ENCODE data around the gene MSH3. TPM values are rescaled to one million over a fixed set of nuclear protein-coding genes. Genes with fewer than 3 reads are reported as not detected.
"Not testable (repeated sequence)": the region's sequence is repeated elsewhere in the genome, so short reads cannot be mapped to it uniquely, and the experiment has no call there.

The MSH3 gene
- total RNA-seq, 1 experiment from 2014 or later, result 21.9 TPM

- H3K27me3 Mint-ChIP-seq (ENCODE audit: insufficient read depth, unreplicated experiment), result no peaks in the 10 kb centered on the region
- no peak overlapping the region for H3K4me3 Mint-ChIP-seq (ENCODE audit: unreplicated experiment)
- POLR2A ChIA-PET, result no interaction called here
- intact Hi-C loops (cut with micrococcal nuclease), result no loop called here
- peaks cover 9% of the 10 kb centered on the region for H3K36me3 Mint-ChIP-seq (ENCODE audit: insufficient read depth, unreplicated experiment)
- no peak overlapping the region for H3K27ac Mint-ChIP-seq (ENCODE audit: low read depth, unreplicated experiment)
- TF ChIP-seq CTCF (IDR thresholded peaks at IDR 0.05; ENCODE audit: unreplicated experiment), result no peak
- H3K4me1 Mint-ChIP-seq (ENCODE audit: insufficient read depth, unreplicated experiment), result no peaks in the 10 kb centered on the region
- no peaks in the 10 kb centered on the region for H3K9me3 Mint-ChIP-seq (ENCODE audit: unreplicated experiment)
- CTCF ChIA-PET, result interaction anchor here (0.6 to 1.1 kb wide), 4 partner anchors 282 to 1417 kb away, joined by 3 to 4 read pairs (median 4); no protein-coding TSS in a partner anchor
- DNase-seq (ENCODE audit: unreplicated experiment), result no peak
- no TSS peak for BruUV-seq (replicated peaks)
These were observed 171.5 kb downstream of the MSH3 start for GRCh38 chr5:80825786-80826460.

GRCh38 chr5:80834710-80835109 lies 180.3 kb downstream of the MSH3 start:
- no peak overlapping the region for H3K27ac Mint-ChIP-seq (ENCODE audit: low read depth, unreplicated experiment)
- DNase-seq (ENCODE audit: unreplicated experiment), result no peak
- H3K36me3 Mint-ChIP-seq (ENCODE audit: insufficient read depth, unreplicated experiment), result peaks cover 8% of the 10 kb centered on the region
- ChIA-PET POLR2A (no interaction called here), CTCF (no interaction called here)
- H3K27me3 Mint-ChIP-seq (ENCODE audit: insufficient read depth, unreplicated experiment), result no peaks in the 10 kb centered on the region
- no TSS peak for BruUV-seq (replicated peaks)
- H3K9me3 Mint-ChIP-seq (ENCODE audit: unreplicated experiment), result no peaks in the 10 kb centered on the region
- no peak overlapping the region for H3K4me3 Mint-ChIP-seq (ENCODE audit: unreplicated experiment)
- no peaks in the 10 kb centered on the region for H3K4me1 Mint-ChIP-seq (ENCODE audit: insufficient read depth, unreplicated experiment)
- intact Hi-C loops (cut with micrococcal nuclease), result no loop called here
- TF ChIP-seq CTCF (IDR thresholded peaks at IDR 0.05; ENCODE audit: unreplicated experiment), result no peak

GRCh38 chr5:80835128-80835527 lies 180.7 kb downstream of the MSH3 start:
- no peaks in the 10 kb centered on the region for H3K9me3 Mint-ChIP-seq (ENCODE audit: unreplicated experiment)

GRCh38 chr5:80837679-80838078 lies 183.2 kb downstream of the MSH3 start:
- H3K4me1 Mint-ChIP-seq (ENCODE audit: insufficient read depth, unreplicated experiment), result no peaks in the 10 kb centered on the region
- intact Hi-C loops (cut with micrococcal nuclease), result no loop called here
- no peaks in the 10 kb centered on the region for H3K27me3 Mint-ChIP-seq (ENCODE audit: insufficient read depth, unreplicated experiment)
- no peak overlapping the region for H3K4me3 Mint-ChIP-seq (ENCODE audit: unreplicated experiment)
- no peaks in the 10 kb centered on the region for H3K36me3 Mint-ChIP-seq (ENCODE audit: insufficient read depth, unreplicated experiment)
- CTCF ChIA-PET, result no interaction called here
- POLR2A ChIA-PET, result interaction anchor here (0.9 kb wide), 1 partner anchor 130 kb away, joined by 4 read pairs; no protein-coding TSS in a partner anchor
- no peak overlapping the region for H3K27ac Mint-ChIP-seq (ENCODE audit: low read depth, unreplicated experiment)
- BruUV-seq (replicated peaks), result no TSS peak
- DNase-seq (ENCODE audit: unreplicated experiment), result no peak
- no peak for TF ChIP-seq CTCF (IDR thresholded peaks at IDR 0.05; ENCODE audit: unreplicated experiment)
- H3K9me3 Mint-ChIP-seq (ENCODE audit: unreplicated experiment), result no peaks in the 10 kb centered on the region

More at GRCh38 chr5:80835128-80835527, 180.7 kb downstream of the MSH3 start:
- intact Hi-C loops (cut with micrococcal nuclease), result no loop called here
- POLR2A ChIA-PET, result no interaction called here
- H3K27ac Mint-ChIP-seq (ENCODE audit: low read depth, unreplicated experiment), result no peak overlapping the region
- no peaks in the 10 kb centered on the region for H3K4me1 Mint-ChIP-seq (ENCODE audit: insufficient read depth, unreplicated experiment)
- peaks cover 8% of the 10 kb centered on the region for H3K36me3 Mint-ChIP-seq (ENCODE audit: insufficient read depth, unreplicated experiment)
- TF ChIP-seq CTCF (IDR thresholded peaks at IDR 0.05; ENCODE audit: unreplicated experiment), result no peak
- no TSS peak for BruUV-seq (replicated peaks)
- CTCF ChIA-PET, result no interaction called here
- no peak for DNase-seq (ENCODE audit: unreplicated experiment)
- H3K27me3 Mint-ChIP-seq (ENCODE audit: insufficient read depth, unreplicated experiment), result no peaks in the 10 kb centered on the region
- no peak overlapping the region for H3K4me3 Mint-ChIP-seq (ENCODE audit: unreplicated experiment)

GRCh38 chr5:80841026-80841797 lies 186.8 kb downstream of the MSH3 start:
- POLR2A ChIA-PET; H3K27me3 Mint-ChIP-seq (ENCODE audit: insufficient read depth, unreplicated experiment); H3K36me3 Mint-ChIP-seq (ENCODE audit: insufficient read depth, unreplicated experiment); H3K27ac Mint-ChIP-seq (ENCODE audit: low read depth, unreplicated experiment); H3K4me3 Mint-ChIP-seq (ENCODE audit: unreplicated experiment); BruUV-seq (replicated peaks); CTCF ChIA-PET; H3K9me3 Mint-ChIP-seq (ENCODE audit: unreplicated experiment); DNase-seq (ENCODE audit: unreplicated experiment); H3K4me1 Mint-ChIP-seq (ENCODE audit: insufficient read depth, unreplicated experiment); intact Hi-C loops (cut with micrococcal nuclease): not testable (repeated sequence)

- BruUV-seq (replicated peaks); POLR2A ChIA-PET; H3K9me3 Mint-ChIP-seq (ENCODE audit: unreplicated experiment); H3K27ac Mint-ChIP-seq (ENCODE audit: low read depth, unreplicated experiment); H3K4me1 Mint-ChIP-seq (ENCODE audit: insufficient read depth, unreplicated experiment); H3K4me3 Mint-ChIP-seq (ENCODE audit: unreplicated experiment); DNase-seq (ENCODE audit: unreplicated experiment); intact Hi-C loops (cut with micrococcal nuclease); H3K27me3 Mint-ChIP-seq (ENCODE audit: insufficient read depth, unreplicated experiment): not testable (repeated sequence)
- H3K36me3 Mint-ChIP-seq (ENCODE audit: insufficient read depth, unreplicated experiment), result peaks cover 15% of the 10 kb centered on the region
- CTCF ChIA-PET, result interaction anchor here (0.6 kb wide), 1 partner anchor 132 kb away, joined by 3 read pairs; no protein-coding TSS in a partner anchor
These were observed 192.0 kb downstream of the MSH3 start for GRCh38 chr5:80846422-80846821.

All from MCF 10A (cell line).